Measurements from ENCODE around the gene HOXA13. TPM values are rescaled to one million over a fixed set of nuclear protein-coding genes. Genes with fewer than 3 reads are reported as not detected.

The HOXA13 gene
- total and polyA plus RNA-seq, 2 donors (not counting 1 experiment from before 2014, with no cell fraction given) = not detected

DNA sequence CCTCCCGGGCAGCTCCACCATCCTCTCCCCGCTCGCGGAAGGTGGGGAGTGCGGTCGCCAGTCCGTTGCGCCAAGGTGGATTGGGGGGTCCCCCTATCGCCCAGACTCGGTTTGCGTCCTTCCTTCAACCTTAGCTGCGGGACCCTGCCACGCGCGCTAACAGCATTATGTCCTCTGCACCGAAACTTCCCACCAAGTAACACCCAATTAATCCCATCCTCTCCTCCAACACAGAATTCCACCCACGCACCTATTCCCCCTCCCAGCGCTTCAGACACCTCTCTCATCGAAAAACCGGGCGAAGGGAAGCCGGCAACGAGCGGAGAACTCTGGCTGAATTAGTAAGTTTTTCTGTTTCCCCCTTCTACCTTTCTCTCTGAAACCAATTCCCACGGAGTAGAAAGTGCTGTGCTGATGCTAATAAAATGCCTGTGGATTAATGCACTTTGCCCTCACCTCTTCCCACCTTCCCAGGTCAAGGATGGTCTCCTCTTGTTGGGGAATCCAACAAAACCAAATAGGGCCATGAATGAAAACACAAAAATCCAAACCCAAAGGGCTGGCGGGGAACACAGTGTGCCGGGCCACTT is 48.5 kb downstream of the HOXA13 start:
- peaks cover 70% of the 10 kb centered on the region for H3K27me3 Mint-ChIP-seq
- H3K4me1 Mint-ChIP-seq = peaks cover 44% of the 10 kb centered on the region
- Histone ChIP-seq H3K27ac (ENCODE audit: low read length in 2 of 2) (no peak overlapping the region), H2AFZ (ENCODE audit: insufficient read depth, low read depth, low read length, poor library complexity, severe bottlenecking) (no peak overlapping the region), H3K27me3 (replicated peaks in 1 of 4; ENCODE audit: control extremely low read depth in 1 of 4, control insufficient read depth in 3 of 4, insufficient read depth in 4 of 4, low read length in 3 of 4) (peaks cover 0 to 99% (median 84%) of the 10 kb centered on the region in 4 experiments), H3K79me2 (ENCODE audit: control insufficient read depth, insufficient read depth, low read length) (no peaks in the 10 kb centered on the region), H3K4me1 (ENCODE audit: control insufficient read depth in 2 of 2, insufficient read depth in 2 of 2, low read length in 2 of 2) (peaks cover 66 to 76% of the 10 kb centered on the region in 2 donors), H3K9ac (ENCODE audit: low read length) (peak overlapping the region; percentile 30), H3K4me3 (ENCODE audit: control extremely low read depth in 1 of 5, extremely low read depth in 1 of 5, insufficient read depth in 1 of 5, low read depth in 2 of 5, low read length in 4 of 5) (peak overlapping the region in 4 of 5 experiments; percentile 26 to 48 (median 36)), H3K36me3 (replicated peaks in 1 of 2; ENCODE audit: control extremely low read depth in 1 of 2, control insufficient read depth in 1 of 2, extremely low read depth in 1 of 2, insufficient read depth in 2 of 2, low read length in 1 of 2) (no peaks in the 10 kb centered on the region), H3K9me3 (ENCODE audit: control extremely low read depth in 1 of 3, control insufficient read depth in 2 of 3, insufficient read depth in 1 of 3, low read length in 2 of 3) (peaks cover 0 to 88% (median 13%) of the 10 kb centered on the region in 3 donors), H4K20me1 (ENCODE audit: control insufficient read depth, insufficient read depth, low read length, poor library complexity, severe bottlenecking) (peaks cover 10% of the 10 kb centered on the region), H3K4me2 (replicated peaks; ENCODE audit: low read depth, low read length, poor library complexity, severe bottlenecking) (peak overlapping the region; percentile 79)
- H3K4me3 Mint-ChIP-seq = peak overlapping the region; percentile 83
- WGBS (ENCODE audit: insufficient coverage) = under 1% methylated on average over 22 of the region's 27 CpGs
- CTCF ChIA-PET = interaction anchor here (0.9 to 6.9 kb wide), 13 partner anchors 11 to 1299 kb away, joined by 3 to 52 read pairs (median 3); no protein-coding TSS in a partner anchor
- peak overlapping the region; percentile 73 for H3K27ac Mint-ChIP-seq
- H3K9me3 Mint-ChIP-seq (ENCODE audit: insufficient read depth) = no peaks in the 10 kb centered on the region
- DNase-seq (no peak), ATAC-seq (ENCODE audit: low read depth) (no peak)
- intact Hi-C loops (cut with micrococcal nuclease) = loop anchor here (1.0 to 5.0 kb wide), 3 partner anchors 36 to 769 kb away; partner anchors contain the start of gene HOXA11
- TF ChIP-seq EZH2 (IDR thresholded peaks at IDR 0.05; ENCODE audit: borderline replicate concordance, insufficient read depth, low read depth, low read length, poor library complexity, severe bottlenecking) = peak; percentile 21
- TF ChIP-seq, protein P1, sequence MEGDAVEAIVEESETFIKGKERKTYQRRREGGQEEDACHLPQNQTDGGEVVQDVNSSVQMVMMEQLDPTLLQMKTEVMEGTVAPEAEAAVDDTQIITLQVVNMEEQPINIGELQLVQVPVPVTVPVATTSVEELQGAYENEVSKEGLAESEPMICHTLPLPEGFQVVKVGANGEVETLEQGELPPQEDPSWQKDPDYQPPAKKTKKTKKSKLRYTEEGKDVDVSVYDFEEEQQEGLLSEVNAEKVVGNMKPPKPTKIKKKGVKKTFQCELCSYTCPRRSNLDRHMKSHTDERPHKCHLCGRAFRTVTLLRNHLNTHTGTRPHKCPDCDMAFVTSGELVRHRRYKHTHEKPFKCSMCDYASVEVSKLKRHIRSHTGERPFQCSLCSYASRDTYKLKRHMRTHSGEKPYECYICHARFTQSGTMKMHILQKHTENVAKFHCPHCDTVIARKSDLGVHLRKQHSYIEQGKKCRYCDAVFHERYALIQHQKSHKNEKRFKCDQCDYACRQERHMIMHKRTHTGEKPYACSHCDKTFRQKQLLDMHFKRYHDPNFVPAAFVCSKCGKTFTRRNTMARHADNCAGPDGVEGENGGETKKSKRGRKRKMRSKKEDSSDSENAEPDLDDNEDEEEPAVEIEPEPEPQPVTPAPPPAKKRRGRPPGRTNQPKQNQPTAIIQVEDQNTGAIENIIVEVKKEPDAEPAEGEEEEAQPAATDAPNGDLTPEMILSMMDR (IDR thresholded peaks at IDR 0.05) = no peak
- POLR2A ChIA-PET = interaction anchor here (0.5 to 1.0 kb wide), 2 partner anchors 22 to 956 kb away, joined by 3 read pairs; no protein-coding TSS in a partner anchor
